ENCODE measurements around the gene DPH5. TPM values are rescaled to one million over a fixed set of nuclear protein-coding genes. Genes with fewer than 3 reads are reported as not detected.

DPH5 gene
- total RNA-seq, 6 experiments from 2014 or later, result 10.9 to 21.4 (median 16.8) TPM

- DNase-seq (no peak), ATAC-seq (no peak)
- WGBS (ENCODE audit: insufficient coverage, low coverage, low lambda C conversion rate, missing lambda C conversion rate), result 60% methylated on average over 1 of the region's 1 CpG
- H3K27ac ChIP-seq, result no peak overlapping the region
- H3K4me1 ChIP-seq, result peaks cover 0 to 28% (median 5%) of the 10 kb centered on the region in 4 donors
- TF ChIP-seq CTCF (IDR thresholded peaks at IDR 0.05), result no peak
- TF ChIP-seq POLR2A (IDR thresholded peaks at IDR 0.05), result no peak
- H3K4me3 ChIP-seq, result no peak overlapping the region
- intact Hi-C loops (cut with DNase I), result no loop called here
- no peaks in the 10 kb centered on the region for H3K27me3 ChIP-seq
- no peaks in the 10 kb centered on the region for H3K9me3 ChIP-seq
- H3K36me3 ChIP-seq, result no peaks in the 10 kb centered on the region
Measured at GRCh38 chr1:101029184-101029583, 3.6 kb upstream of the DPH5 start.

- H3K27me3 ChIP-seq, result no peaks in the 10 kb centered on the region
- 13% methylated on average over 2 of the region's 2 CpGs for WGBS (ENCODE audit: insufficient coverage, low coverage, low lambda C conversion rate, missing lambda C conversion rate)
Measured at GRCh38 chr1:101028466-101028865, 2.9 kb upstream of the DPH5 start.

GRCh38 chr1:101027194-101027772, 1.7 kb upstream of the DPH5 start:
- no peak for ATAC-seq
- 94% methylated on average over 5 of the region's 6 CpGs for whole genome bisulfite sequencing (ENCODE audit: insufficient coverage, low coverage, low lambda C conversion rate, missing lambda C conversion rate)
- Histone ChIP-seq H3K27me3 (no peaks in the 10 kb centered on the region), H3K9me3 (no peaks in the 10 kb centered on the region), H3K4me3 (no peak overlapping the region), H3K36me3 (no peaks in the 10 kb centered on the region), H3K4me1 (peaks cover 0 to 28% (median 5%) of the 10 kb centered on the region in 4 donors), H3K27ac (no peak overlapping the region)
- DNase-seq, result no peak
- intact Hi-C loops (cut with DNase I), result no loop called here
- TF ChIP-seq POLR2A (IDR thresholded peaks at IDR 0.05) (no peak), CTCF (IDR thresholded peaks at IDR 0.05) (no peak)

More at GRCh38 chr1:101028466-101028865, 2.9 kb upstream of the DPH5 start:
- Histone ChIP-seq H3K4me1 (peaks cover 0 to 28% (median 5%) of the 10 kb centered on the region in 4 donors), H3K4me3 (no peak overlapping the region), H3K9me3 (no peaks in the 10 kb centered on the region), H3K27ac (no peak overlapping the region), H3K36me3 (no peaks in the 10 kb centered on the region)
- intact Hi-C loops (cut with DNase I), result no loop called here
- ATAC-seq (no peak), DNase-seq (no peak)
- TF ChIP-seq CTCF (IDR thresholded peaks at IDR 0.05), result no peak
- no peak for TF ChIP-seq POLR2A (IDR thresholded peaks at IDR 0.05)

- no peaks in the 10 kb centered on the region for H3K9me3 ChIP-seq
- H3K36me3 ChIP-seq, result peaks cover 0 to under 1% (median 0%) of the 10 kb centered on the region in 4 donors
- WGBS (ENCODE audit: insufficient coverage, low coverage, low lambda C conversion rate, missing lambda C conversion rate), result 28% methylated on average over 5 of the region's 5 CpGs
- DNase-seq (no peak), ATAC-seq (no peak)
- H3K27me3 ChIP-seq, result no peaks in the 10 kb centered on the region
- intact Hi-C loops (cut with DNase I), result no loop called here
- peaks cover 0 to 28% (median 5%) of the 10 kb centered on the region in 4 donors for H3K4me1 ChIP-seq
- H3K4me3 ChIP-seq, result peak overlapping the region; percentile 68 to 79 (median 75)
- H3K27ac ChIP-seq, result peak overlapping the region; percentile 81 to 83 (median 82)
- no peak for TF ChIP-seq POLR2A (IDR thresholded peaks at IDR 0.05)
- no peak for TF ChIP-seq CTCF (IDR thresholded peaks at IDR 0.05)
Measured at GRCh38 chr1:101026430-101026788, 825 bp upstream of the DPH5 start.

Measured in right lobe of liver (tissue), 6 donors.